ENCODE measurements around the gene LLGL2. TPM values are rescaled to one million over a fixed set of nuclear protein-coding genes. Genes with fewer than 3 reads are reported as not detected.

The LLGL2 gene
- total RNA-seq, 6 experiments from 2014 or later: 0.14 to 0.55 (median 0.46) TPM

DNA sequence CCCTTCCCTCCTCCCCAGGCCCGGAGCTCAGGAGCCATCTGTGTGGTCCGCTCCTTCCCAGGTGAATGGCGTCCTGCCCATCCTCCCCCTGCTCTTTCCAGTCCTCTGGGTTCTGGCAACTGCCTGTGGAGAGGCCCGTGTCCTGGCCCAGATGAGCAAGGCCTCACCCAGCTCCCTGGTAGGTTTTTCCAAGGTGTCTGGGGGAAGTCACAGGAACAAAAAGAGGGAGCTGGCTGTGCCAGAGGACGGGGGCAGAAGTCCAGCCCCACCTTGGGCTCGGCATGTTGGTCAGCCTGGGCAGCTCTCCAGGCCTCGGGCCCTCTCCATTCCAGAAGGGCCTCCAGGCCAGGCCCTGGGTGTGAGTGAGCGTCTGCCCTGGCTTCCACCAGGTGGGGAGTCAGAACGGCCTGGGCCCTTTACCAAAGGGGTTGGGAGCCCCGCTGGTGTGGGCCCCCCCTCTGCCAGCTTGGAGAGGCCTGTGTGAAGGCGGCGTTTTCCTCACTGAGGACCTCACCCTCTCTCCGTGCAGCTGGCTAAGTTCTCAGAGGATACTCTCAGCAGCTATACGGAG lies 35.2 kb upstream of the LLGL2 start:
- H3K4me3 Mint-ChIP-seq: no peak overlapping the region
- H3K36me3 Mint-ChIP-seq (ENCODE audit: low read depth): no peaks in the 10 kb centered on the region

DNA sequence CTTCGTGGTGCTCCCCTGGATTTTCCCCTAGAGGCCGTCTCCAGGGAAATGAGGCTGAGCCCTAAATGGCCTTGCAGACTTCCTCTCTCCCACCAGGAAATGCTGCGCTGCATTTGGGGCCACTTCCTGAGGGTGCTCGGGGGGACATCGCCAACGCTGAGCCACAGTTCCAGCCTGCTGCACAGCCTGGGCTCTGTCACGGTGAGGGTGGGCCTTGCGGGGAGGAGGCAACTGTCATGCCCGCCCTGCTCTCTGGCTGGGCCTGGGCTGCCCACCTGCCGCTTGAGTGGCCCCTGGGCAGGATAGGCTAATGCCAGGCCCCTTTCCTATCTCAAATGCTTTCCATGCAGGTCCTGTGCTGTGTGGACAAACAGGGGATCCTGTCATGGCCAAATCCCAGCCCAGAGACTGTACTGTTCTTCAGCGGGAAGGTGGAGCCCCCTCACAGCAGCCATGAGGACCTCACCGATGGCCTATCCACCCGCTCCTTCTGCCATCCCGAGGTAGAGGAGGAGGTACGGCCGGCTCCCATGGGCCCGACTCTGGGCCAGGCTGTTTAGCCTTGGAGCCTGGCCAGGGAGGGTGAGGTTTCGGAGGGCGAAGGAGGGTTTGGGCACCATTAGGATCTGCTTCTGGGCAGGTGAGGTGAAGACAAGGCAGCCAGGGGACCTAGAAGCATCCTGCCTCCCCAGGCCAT lies 34.4 kb upstream of the LLGL2 start:
- no peak overlapping the region for H3K27ac Mint-ChIP-seq
- no peaks in the 10 kb centered on the region for H3K4me1 Mint-ChIP-seq (ENCODE audit: low read depth)
- H3K36me3 Mint-ChIP-seq (ENCODE audit: low read depth): no peaks in the 10 kb centered on the region
- no peak for DNase-seq
- TF ChIP-seq, protein P1, sequence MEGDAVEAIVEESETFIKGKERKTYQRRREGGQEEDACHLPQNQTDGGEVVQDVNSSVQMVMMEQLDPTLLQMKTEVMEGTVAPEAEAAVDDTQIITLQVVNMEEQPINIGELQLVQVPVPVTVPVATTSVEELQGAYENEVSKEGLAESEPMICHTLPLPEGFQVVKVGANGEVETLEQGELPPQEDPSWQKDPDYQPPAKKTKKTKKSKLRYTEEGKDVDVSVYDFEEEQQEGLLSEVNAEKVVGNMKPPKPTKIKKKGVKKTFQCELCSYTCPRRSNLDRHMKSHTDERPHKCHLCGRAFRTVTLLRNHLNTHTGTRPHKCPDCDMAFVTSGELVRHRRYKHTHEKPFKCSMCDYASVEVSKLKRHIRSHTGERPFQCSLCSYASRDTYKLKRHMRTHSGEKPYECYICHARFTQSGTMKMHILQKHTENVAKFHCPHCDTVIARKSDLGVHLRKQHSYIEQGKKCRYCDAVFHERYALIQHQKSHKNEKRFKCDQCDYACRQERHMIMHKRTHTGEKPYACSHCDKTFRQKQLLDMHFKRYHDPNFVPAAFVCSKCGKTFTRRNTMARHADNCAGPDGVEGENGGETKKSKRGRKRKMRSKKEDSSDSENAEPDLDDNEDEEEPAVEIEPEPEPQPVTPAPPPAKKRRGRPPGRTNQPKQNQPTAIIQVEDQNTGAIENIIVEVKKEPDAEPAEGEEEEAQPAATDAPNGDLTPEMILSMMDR (IDR thresholded peaks at IDR 0.05): no peak
- H3K9me3 Mint-ChIP-seq: no peaks in the 10 kb centered on the region
- peaks cover 1% of the 10 kb centered on the region; the same call in 1 of the 2 replicates for H3K27me3 Mint-ChIP-seq (ENCODE audit: insufficient read depth)
- no peak overlapping the region for H3K4me3 Mint-ChIP-seq

More for the DNA sequence above, 35.2 kb upstream of the LLGL2 start:
- no peaks in the 10 kb centered on the region for H3K9me3 Mint-ChIP-seq
- no peaks in the 10 kb centered on the region for H3K4me1 Mint-ChIP-seq (ENCODE audit: low read depth)
- TF ChIP-seq, protein P1 (IDR thresholded peaks at IDR 0.05): no peak
- H3K27me3 Mint-ChIP-seq (ENCODE audit: insufficient read depth): peaks cover 1% of the 10 kb centered on the region; the same call in 1 of the 2 replicates
- DNase-seq: no peak
- no peak overlapping the region for H3K27ac Mint-ChIP-seq

DNA sequence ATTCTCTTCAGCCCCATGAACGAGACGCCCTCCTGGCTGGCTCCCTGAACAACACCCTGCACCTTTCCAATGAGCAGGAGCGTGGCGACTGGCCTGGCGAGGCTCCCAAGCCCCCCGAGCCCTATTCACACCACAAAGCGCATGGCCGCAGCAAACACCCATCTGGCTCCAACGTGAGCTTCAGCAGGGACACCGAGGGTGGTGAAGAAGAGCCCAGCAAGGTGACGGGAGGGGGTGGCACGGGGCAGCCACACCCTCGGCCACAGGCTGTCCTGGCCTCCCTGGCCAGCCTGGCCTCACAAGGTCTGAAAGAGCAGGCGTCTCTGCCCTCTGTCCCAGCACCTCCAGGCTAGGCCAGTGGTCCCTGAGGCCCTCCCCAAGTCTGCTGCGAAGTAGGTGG lies 33.8 kb upstream of the LLGL2 start:
- DNase-seq: no peak
- H3K27ac Mint-ChIP-seq: no peak overlapping the region
- H3K27me3 Mint-ChIP-seq (ENCODE audit: insufficient read depth): peaks cover 4% of the 10 kb centered on the region; the same call in 1 of the 2 replicates
- no peaks in the 10 kb centered on the region for H3K9me3 Mint-ChIP-seq
- H3K4me3 Mint-ChIP-seq: no peak overlapping the region
- no peaks in the 10 kb centered on the region for H3K36me3 Mint-ChIP-seq (ENCODE audit: low read depth)
- H3K4me1 Mint-ChIP-seq (ENCODE audit: low read depth): no peaks in the 10 kb centered on the region
- TF ChIP-seq, protein P1 (IDR thresholded peaks at IDR 0.05): no peak

DNA sequence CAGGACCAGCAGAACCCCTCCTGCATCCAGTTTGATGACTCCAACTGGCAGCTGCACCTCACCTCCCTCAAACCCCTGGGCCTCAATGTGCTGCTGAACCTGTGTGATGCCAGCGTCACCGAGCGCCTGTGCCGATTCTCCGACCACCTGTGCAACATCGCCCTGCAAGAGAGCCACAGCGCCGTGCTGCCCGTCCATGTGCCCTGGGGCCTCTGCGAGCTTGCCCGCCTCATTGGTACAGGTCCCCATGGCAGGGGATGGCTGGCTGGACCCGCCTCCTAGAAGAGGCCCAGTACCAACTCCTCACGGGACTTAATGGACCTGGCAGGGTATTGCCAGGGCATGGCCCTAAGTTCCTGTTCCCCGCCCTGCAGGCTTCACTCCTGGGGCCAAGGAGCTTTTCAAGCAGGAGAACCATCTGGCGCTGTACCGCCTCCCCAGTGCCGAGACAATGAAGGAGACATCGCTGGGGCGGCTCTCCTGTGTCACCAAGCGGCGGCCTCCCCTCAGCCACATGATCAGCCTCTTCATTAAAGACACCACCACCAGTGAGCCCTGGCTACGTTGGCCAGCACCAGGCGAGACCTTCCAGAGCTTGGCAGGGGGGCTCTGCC lies 32.8 kb upstream of the LLGL2 start:
- Mint-ChIP-seq H3K4me1 (ENCODE audit: low read depth) (no peaks in the 10 kb centered on the region), H3K4me3 (no peak overlapping the region), H3K27ac (no peak overlapping the region), H3K36me3 (ENCODE audit: low read depth) (no peaks in the 10 kb centered on the region), H3K9me3 (no peaks in the 10 kb centered on the region), H3K27me3 (ENCODE audit: insufficient read depth) (peaks cover 4% of the 10 kb centered on the region; the same call in 1 of the 2 replicates)
- DNase-seq: no peak
- TF ChIP-seq, protein P1 (IDR thresholded peaks at IDR 0.05): no peak

DNA sequence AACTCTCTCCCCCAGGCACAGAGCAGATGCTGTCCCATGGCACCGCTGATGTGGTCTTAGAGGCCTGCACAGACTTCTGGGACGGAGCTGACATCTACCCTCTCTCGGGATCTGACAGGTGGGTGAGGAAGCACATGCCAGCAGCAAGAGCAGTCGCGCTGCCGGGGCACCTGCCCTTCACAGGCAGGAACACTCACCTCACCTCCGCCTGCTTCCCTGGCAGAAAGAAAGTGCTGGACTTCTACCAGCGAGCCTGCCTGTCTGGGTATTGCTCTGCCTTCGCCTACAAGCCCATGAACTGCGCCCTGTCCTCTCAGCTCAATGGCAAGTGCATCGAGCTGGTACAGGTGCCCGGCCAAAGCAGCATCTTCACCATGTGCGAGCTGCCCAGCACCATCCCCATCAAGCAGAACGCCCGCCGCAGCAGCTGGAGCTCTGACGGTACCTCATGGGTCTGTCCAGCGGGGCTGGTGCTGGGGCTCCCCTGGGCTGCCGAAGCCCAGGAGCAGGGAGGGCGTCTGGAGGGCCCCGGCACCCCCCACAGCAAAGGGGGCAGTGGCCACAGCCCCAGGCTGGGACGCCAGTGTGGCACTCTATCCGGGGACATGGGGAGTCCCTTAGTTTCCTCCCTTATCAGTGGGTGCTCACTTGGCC lies 31.9 kb upstream of the LLGL2 start:
- Mint-ChIP-seq H3K27ac (no peak overlapping the region), H3K9me3 (no peaks in the 10 kb centered on the region), H3K4me3 (no peak overlapping the region), H3K4me1 (ENCODE audit: low read depth) (no peaks in the 10 kb centered on the region), H3K36me3 (ENCODE audit: low read depth) (no peaks in the 10 kb centered on the region), H3K27me3 (ENCODE audit: insufficient read depth) (peaks cover 4% of the 10 kb centered on the region)
- TF ChIP-seq, protein P1 (IDR thresholded peaks at IDR 0.05): no peak
- DNase-seq: no peak

Data from HFFc6 (cell line).